Effector memory CD4-positive, alpha-beta T cell (primary cell): Measurements from ENCODE around the gene TULP4.

Experiments used
- DNase-seq, 3 donors: peaks; one replicate each; pipeline ENCODE4 v3.0.0-alpha.2; 2020
- H3K27ac ChIP-seq: 2 replicates; pipeline ENCODE4 v1.7.0; 2013; ENCODE audit warnings: mild to moderate bottlenecking, low read length, moderate library complexity; ENCODE audit not compliant: insufficient read depth, poor library complexity, severe bottlenecking
- H3K27me3 ChIP-seq: replicated peaks from 2 replicates; pipeline ENCODE4 v1.7.0; 2013; ENCODE audit warnings: mild to moderate bottlenecking, low read length; ENCODE audit not compliant: insufficient read depth, control insufficient read depth, poor library complexity, severe bottlenecking
- H3K36me3 ChIP-seq: 2 replicates; pipeline ENCODE4 v1.7.0; 2013; ENCODE audit warnings: mild to moderate bottlenecking, low read length, moderate library complexity; ENCODE audit not compliant: control insufficient read depth, insufficient read depth
- H3K4me1 ChIP-seq: 2 replicates; pipeline ENCODE4 v1.7.0; 2013; ENCODE audit warnings: low read length, mild to moderate bottlenecking; ENCODE audit not compliant: control insufficient read depth, insufficient read depth, poor library complexity, severe bottlenecking
- H3K4me3 ChIP-seq: 2 replicates; pipeline ENCODE4 v1.7.0; 2013; ENCODE audit warnings: low read length, low read depth, mild to moderate bottlenecking; ENCODE audit not compliant: insufficient read depth, poor library complexity, severe bottlenecking
- H3K9me3 ChIP-seq: 2 replicates; pipeline ENCODE4 v1.7.0; 2013; ENCODE audit warnings: mild to moderate bottlenecking, low read length, moderate library complexity; ENCODE audit not compliant: control insufficient read depth
- total RNA-seq, 3 donors: gene quantifications; one replicate each; lab custom pipeline; 2026; lab: John Stamatoyannopoulos, UW

The TULP4 gene, protein sequence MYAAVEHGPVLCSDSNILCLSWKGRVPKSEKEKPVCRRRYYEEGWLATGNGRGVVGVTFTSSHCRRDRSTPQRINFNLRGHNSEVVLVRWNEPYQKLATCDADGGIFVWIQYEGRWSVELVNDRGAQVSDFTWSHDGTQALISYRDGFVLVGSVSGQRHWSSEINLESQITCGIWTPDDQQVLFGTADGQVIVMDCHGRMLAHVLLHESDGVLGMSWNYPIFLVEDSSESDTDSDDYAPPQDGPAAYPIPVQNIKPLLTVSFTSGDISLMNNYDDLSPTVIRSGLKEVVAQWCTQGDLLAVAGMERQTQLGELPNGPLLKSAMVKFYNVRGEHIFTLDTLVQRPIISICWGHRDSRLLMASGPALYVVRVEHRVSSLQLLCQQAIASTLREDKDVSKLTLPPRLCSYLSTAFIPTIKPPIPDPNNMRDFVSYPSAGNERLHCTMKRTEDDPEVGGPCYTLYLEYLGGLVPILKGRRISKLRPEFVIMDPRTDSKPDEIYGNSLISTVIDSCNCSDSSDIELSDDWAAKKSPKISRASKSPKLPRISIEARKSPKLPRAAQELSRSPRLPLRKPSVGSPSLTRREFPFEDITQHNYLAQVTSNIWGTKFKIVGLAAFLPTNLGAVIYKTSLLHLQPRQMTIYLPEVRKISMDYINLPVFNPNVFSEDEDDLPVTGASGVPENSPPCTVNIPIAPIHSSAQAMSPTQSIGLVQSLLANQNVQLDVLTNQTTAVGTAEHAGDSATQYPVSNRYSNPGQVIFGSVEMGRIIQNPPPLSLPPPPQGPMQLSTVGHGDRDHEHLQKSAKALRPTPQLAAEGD (N-terminal part only)
- 86.9 to 108 (median 90.5) reads per million in 3 donors for total RNA-seq

DNA sequence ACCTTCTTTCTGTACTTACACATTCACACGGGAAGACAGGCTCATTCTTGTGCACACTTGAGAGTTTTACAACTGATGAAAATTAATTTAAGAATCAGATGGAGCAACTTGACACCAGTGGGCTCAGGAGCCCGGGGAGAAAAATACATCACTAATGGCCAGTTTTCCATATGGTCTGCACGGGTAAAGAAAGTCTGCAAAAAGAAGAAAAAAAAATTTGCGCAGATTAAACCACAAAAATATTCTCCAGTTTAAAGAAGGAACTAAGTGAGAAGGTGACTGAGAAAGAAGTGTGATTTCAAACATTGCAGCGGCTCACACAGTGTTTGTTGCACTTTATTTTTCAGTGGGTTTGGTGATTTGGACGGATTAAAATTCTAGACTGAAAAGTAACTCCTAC lies at the start of gene TULP4:
TULP4 (plus strand) TSS at position 301 of the 400 bp plus-strand sequence. CDS start 1,552 bp downstream, outside the sequence.
- Histone ChIP-seq H3K27me3 (no peaks in the 10 kb centered on the region), H3K27ac (no peak within 1 kb of the TSS), H3K4me1 (no peaks in the 10 kb centered on the region), H3K36me3 (peaks cover 3% of the 10 kb centered on the region), H3K9me3 (no peaks in the 10 kb centered on the region), H3K4me3 (no peak within 1 kb of the TSS)
- DNase-seq: no peak

DNA sequence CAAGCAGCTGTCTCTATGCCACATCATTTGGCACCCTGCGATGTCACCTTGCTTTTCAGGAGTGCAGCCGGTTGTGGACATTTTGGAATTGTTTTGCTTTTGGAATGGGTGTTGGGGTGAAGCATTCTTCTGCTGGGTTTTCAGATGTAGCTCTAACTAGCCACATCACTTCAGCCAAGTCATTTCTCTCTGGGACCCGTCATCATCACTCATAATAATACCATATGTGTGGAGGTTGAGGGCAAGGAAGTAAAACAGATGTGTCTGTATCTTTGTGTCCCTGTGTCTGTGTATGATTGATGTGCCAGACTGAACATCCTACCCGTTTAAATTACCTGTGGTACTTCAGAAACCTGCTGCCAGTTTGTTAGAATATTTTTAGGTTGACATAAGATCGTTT lies 49.5 kb upstream of the TULP4 start:
- H3K4me3 ChIP-seq: no peak overlapping the region
- H3K27ac ChIP-seq: no peak overlapping the region
- H3K36me3 ChIP-seq: no peaks in the 10 kb centered on the region
- H3K27me3 ChIP-seq: no peaks in the 10 kb centered on the region
- no peak for DNase-seq
- no peaks in the 10 kb centered on the region for H3K4me1 ChIP-seq
- no peaks in the 10 kb centered on the region for H3K9me3 ChIP-seq

DNA sequence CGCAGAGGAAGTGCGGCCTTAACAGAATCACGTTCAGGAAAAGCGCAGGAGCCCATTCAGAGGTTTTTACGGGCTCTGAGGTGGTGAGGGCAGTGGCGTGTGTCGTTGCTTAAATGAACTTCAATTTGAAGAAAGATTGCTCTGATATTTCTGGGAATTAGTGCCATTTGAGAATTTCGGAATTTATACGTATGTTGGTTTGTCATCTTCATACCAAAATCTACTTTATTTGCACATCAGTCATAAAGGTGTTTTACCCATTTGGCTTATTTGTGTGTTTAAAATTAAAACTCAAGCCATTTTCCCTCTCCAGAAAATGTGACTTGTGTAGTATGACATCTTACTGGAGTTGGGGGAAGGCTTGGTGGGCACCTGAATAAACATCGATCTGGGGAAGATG lies 48.1 kb upstream of the TULP4 start:
- no peaks in the 10 kb centered on the region for H3K36me3 ChIP-seq
- no peaks in the 10 kb centered on the region for H3K27me3 ChIP-seq
- H3K9me3 ChIP-seq: no peaks in the 10 kb centered on the region
- H3K27ac ChIP-seq: no peak overlapping the region
- H3K4me3 ChIP-seq: no peak overlapping the region
- no peaks in the 10 kb centered on the region for H3K4me1 ChIP-seq
- DNase-seq: no peak

DNA sequence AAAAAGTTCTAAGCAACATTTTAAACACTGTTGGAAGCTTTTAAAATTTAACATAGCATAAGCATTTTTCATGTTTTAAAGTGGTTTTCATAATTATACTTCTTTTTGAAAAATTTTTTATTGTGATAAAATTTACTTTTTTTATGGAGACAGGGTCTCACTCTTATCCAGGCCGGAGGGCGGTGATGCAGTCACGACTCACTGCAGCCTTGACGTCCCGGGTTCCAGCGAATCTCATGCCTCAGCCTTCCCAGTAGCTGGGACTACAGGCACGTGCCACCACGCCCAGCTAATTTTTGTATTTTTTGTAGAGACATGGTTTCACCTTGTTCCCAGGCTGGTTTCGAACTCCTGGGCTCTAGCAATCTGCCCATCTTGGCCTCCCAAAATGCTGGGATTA lies 46.1 kb upstream of the TULP4 start:
- Histone ChIP-seq H3K27ac (no peak overlapping the region), H3K36me3 (no peaks in the 10 kb centered on the region), H3K9me3 (no peaks in the 10 kb centered on the region), H3K27me3 (no peaks in the 10 kb centered on the region), H3K4me3 (no peak overlapping the region), H3K4me1 (no peaks in the 10 kb centered on the region)
- DNase-seq: no peak

DNA sequence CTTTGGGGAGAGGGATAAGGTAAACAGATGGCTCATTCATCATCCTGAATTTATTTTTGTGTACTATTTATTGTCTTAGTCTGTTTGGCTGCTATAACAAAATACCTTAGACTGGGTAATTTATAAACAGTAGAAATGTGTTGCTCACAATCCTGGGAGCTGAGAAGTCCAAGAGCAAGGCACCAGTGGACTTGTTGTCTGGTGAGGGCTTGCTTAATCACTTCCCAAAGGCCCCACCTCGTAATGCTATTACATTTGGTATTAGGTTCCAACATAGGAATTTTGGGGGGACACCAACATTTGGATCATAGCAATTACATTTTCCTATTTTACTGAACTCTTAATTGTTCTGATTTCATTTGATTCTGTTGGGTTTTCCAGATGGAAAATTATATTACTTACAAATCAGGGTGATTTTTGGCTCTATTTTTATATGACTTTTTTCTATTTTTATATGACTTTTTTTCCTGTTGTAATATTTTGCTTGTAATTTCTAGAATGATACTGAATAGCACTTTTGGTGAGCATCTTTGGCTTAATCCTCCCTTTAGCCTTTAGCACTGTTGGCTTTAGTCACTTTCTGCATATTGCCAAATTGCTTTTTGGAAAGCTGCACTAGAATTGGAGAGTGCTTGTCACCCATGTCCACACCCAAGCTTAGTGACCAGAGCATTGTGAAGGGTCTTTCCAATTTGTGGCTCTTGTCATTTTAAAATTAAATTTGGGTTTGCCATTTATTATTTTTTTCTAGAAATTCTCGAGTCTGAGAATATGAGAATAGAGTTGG lies 43.7 kb upstream of the TULP4 start:
- Histone ChIP-seq H3K9me3 (no peaks in the 10 kb centered on the region), H3K4me3 (no peak overlapping the region), H3K27ac (no peak overlapping the region), H3K36me3 (no peaks in the 10 kb centered on the region), H3K4me1 (no peaks in the 10 kb centered on the region), H3K27me3 (no peaks in the 10 kb centered on the region)
- DNase-seq: no peak

DNA sequence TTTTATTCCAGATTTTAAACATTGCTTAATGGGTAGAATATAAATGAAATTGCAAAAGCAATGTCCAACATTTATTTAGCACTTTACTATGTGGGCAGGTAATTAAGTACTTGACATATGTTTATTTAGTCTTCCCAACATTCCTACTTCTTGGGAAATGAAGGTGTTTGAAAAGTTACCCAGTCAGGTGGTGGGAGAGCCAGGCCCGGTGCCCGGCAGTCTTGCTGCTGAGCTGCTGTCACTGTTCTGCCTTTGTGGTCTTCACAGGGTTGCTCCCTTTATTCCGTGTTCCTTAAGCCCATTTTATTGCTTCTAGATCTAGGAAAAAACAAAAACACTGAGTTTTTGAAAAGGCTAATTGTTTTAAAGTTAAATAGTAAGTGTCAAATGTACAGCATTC lies 42.6 kb upstream of the TULP4 start:
- DNase-seq: no peak
- no peaks in the 10 kb centered on the region for H3K4me1 ChIP-seq
- H3K27ac ChIP-seq: no peak overlapping the region
- no peaks in the 10 kb centered on the region for H3K9me3 ChIP-seq
- no peaks in the 10 kb centered on the region for H3K36me3 ChIP-seq
- H3K27me3 ChIP-seq: no peaks in the 10 kb centered on the region
- H3K4me3 ChIP-seq: no peak overlapping the region

DNA sequence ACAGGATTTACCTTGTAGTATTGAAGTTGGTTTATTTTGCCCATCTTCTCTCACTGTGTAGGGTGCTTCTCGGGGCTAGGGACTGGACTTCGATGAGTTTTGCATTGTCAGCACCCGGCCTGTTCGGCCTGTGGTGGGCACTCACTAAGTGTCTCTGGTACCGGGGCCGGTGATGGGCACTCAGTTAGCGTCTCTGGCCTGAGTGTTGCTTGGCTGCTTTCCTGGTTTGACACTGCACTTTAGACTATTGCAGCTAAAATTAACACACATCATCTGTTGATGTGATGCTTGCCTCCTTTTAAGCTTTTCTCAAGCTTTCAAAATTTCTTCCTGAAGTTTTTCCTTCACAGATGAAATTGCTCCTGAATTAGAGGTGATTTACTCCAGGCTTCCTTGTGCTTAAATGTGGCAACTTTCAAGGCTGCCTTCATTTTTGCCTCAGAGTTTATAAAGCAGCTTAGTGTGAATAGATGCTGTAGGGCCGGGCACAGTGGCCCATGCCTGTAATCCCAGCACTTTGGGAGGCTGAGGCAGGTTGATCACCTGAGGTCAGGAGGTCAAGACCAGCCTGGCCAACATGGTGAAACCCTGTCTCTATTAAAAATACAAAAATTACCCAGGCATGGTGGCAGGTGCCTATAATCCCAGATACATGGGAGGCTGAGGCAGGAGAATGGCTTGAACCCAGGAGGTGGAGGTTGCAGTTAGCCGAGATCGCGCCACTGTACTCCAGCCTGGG lies 41.7 kb upstream of the TULP4 start:
- no peaks in the 10 kb centered on the region for H3K9me3 ChIP-seq
- H3K27ac ChIP-seq: no peak overlapping the region
- H3K4me3 ChIP-seq: no peak overlapping the region
- no peak for DNase-seq
- no peaks in the 10 kb centered on the region for H3K27me3 ChIP-seq
- H3K36me3 ChIP-seq: no peaks in the 10 kb centered on the region
- H3K4me1 ChIP-seq: no peaks in the 10 kb centered on the region

DNA sequence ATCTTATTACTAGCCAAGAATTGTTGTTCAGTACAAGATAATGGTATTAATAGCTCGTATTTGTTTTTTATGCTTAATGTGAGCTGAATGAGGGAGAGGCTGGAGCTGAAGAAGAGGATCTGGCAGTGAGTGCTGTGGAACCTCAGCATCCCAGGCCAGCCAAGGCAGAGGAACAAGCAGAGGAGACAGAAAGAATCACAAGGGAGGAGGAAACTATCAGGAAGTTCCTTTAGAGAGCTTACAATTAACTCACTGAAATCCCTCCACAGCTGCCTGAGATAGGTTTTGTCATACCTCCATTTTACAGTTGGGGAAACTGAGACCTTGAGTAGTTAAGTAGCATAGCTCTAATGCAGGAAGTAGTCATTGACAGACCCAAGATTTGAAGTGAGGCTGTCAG lies 39.9 kb upstream of the TULP4 start:
- no peaks in the 10 kb centered on the region for H3K4me1 ChIP-seq
- H3K4me3 ChIP-seq: no peak overlapping the region
- no peak overlapping the region for H3K27ac ChIP-seq
- H3K36me3 ChIP-seq: no peaks in the 10 kb centered on the region
- no peaks in the 10 kb centered on the region for H3K27me3 ChIP-seq
- H3K9me3 ChIP-seq: no peaks in the 10 kb centered on the region
- no peak for DNase-seq

DNA sequence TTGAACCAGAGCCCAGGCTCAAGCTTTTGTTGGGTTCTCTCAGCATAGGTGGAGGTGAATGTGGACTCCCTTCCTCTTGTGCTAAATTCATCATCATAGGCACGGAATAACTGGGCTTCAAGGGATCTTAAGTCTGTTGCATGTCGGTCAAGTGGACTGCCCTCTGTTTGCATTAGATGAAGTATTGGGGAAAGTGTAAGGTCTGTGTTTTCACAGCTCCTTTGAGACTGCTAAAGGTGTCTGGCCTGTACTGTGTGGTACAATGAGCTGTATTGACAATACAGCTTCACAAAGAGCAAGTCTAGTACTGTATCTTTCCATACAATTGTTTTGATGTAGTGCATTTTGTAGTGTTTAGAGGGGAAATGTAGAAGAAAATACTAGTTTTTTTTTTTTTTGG lies 34.3 kb upstream of the TULP4 start:
- no peak for DNase-seq
- Histone ChIP-seq H3K4me3 (no peak overlapping the region), H3K27me3 (no peaks in the 10 kb centered on the region), H3K27ac (no peak overlapping the region), H3K9me3 (no peaks in the 10 kb centered on the region), H3K4me1 (peaks cover 5% of the 10 kb centered on the region), H3K36me3 (no peaks in the 10 kb centered on the region)
